Measurements from ENCODE around the gene WDR27. TPM values are rescaled to one million over a fixed set of nuclear protein-coding genes. Genes with fewer than 3 reads are reported as not detected.

Gene WDR27
- total and polyA plus RNA-seq, 10 of the 15 experiments (the other 5 are each of a cell fraction or from before 2014, with no cell fraction given) = 1.9 to 33.2 (median 19.0) TPM

GRCh38 chr6:169701311-169701953, 397 bp downstream of the WDR27 start (continued):
- TF ChIP-seq RELB (IDR thresholded peaks at IDR 0.05; ENCODE audit: low read depth) (no peak), BMI1 (IDR thresholded peaks at IDR 0.05; ENCODE audit: borderline replicate concordance) (no peak), NBN (IDR thresholded peaks at IDR 0.05) (no peak), CREM (IDR thresholded peaks at IDR 0.05; ENCODE audit: low read depth) (no peak), DPF2 (IDR thresholded peaks at IDR 0.05) (0 out of 2 replicates have a peak, but pooled peaks have one; percentile 45), ELK1 (IDR thresholded peaks at IDR 0.05; ENCODE audit: low read depth, low read length) (no peak), NFYA (IDR thresholded peaks at IDR 0.05; ENCODE audit: borderline replicate concordance, low read depth, low read length) (no peak), EGR1 (IDR thresholded peaks at IDR 0.05; ENCODE audit: borderline replicate concordance in 1 of 2, low read depth in 2 of 2, low read length in 2 of 2) (no peak), FOXM1 (IDR thresholded peaks at IDR 0.05; ENCODE audit: low read depth, low read length) (no peak), SP1 (IDR thresholded peaks at IDR 0.05; ENCODE audit: low read depth, low read length) (no peak), ZNF622 (IDR thresholded peaks at IDR 0.05) (no peak), ZBED1 (IDR thresholded peaks at IDR 0.05; ENCODE audit: borderline replicate concordance) (no peak), HDAC2 (IDR thresholded peaks at IDR 0.05) (no peak), RUNX3 (IDR thresholded peaks at IDR 0.05; ENCODE audit: low read length) (no peak), MXI1 (IDR thresholded peaks at IDR 0.05; ENCODE audit: low read depth, low read length) (no peak), ZNF207 (IDR thresholded peaks at IDR 0.05; ENCODE audit: borderline replicate concordance) (no peak), MEF2B (IDR thresholded peaks at IDR 0.05; ENCODE audit: partially characterized antibody, poor library complexity, severe bottlenecking) (peak; percentile 82), CREB1 (IDR thresholded peaks at IDR 0.05; ENCODE audit: low read depth) (no peak), HDGF (IDR thresholded peaks at IDR 0.05) (no peak), ZNF687 (IDR thresholded peaks at IDR 0.05) (0 out of 2 replicates have a peak, but pooled peaks have one; percentile 16), ESRRA (IDR thresholded peaks at IDR 0.05; ENCODE audit: low read length) (no peak), TAF1 (IDR thresholded peaks at IDR 0.05; ENCODE audit: borderline replicate concordance, low read depth, low read length) (no peak), IKZF1 (conservative IDR thresholded peaks at IDR 0.05) (peak; percentile 53)
- TF ChIP-seq, protein P1, sequence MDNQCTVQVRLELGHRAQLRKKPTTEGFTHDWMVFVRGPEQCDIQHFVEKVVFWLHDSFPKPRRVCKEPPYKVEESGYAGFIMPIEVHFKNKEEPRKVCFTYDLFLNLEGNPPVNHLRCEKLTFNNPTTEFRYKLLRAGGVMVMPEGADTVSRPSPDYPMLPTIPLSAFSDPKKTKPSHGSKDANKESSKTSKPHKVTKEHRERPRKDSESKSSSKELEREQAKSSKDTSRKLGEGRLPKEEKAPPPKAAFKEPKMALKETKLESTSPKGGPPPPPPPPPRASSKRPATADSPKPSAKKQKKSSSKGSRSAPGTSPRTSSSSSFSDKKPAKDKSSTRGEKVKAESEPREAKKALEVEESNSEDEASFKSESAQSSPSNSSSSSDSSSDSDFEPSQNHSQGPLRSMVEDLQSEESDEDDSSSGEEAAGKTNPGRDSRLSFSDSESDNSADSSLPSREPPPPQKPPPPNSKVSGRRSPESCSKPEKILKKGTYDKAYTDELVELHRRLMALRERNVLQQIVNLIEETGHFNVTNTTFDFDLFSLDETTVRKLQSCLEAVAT (IDR thresholded peaks at IDR 0.05) = no peak
